ENCODE results near the gene IZUMO2. TPM values are rescaled to one million over a fixed set of nuclear protein-coding genes. Genes with fewer than 3 reads are reported as not detected.

The IZUMO2 gene
- total and polyA plus RNA-seq, 2 donors (not counting 1 experiment from before 2014, with no cell fraction given), result not detected

Other genes starting within 250 kb of the IZUMO2 start
- gene ATF5, start 234.1 kb downstream of the IZUMO2 start, total RNA-seq, result 37.6 and 38.5 TPM in 2 replicates
- gene ATF5, start 234.1 kb downstream of the IZUMO2 start, polyA plus RNA-seq, result 9.0 and 16.0 TPM in 2 replicates
- gene NUP62, start 233.8 kb downstream of the IZUMO2 start, total RNA-seq, result 75.7 and 81.7 TPM in 2 replicates
- gene NUP62, start 233.8 kb downstream of the IZUMO2 start, polyA plus RNA-seq, result 14.9 and 25.2 TPM in 2 replicates
- gene SIGLEC11, start 202.1 kb downstream of the IZUMO2 start, total RNA-seq, result not detected in 2 replicates
- 0.09 and 0.10 TPM in 2 replicates for gene SIGLEC11, start 202.1 kb downstream of the IZUMO2 start, polyA plus RNA-seq
- gene VRK3, start 137.9 kb downstream of the IZUMO2 start, total RNA-seq, result 112 and 123 TPM in 2 replicates
- gene VRK3, start 137.9 kb downstream of the IZUMO2 start, polyA plus RNA-seq, result 44.1 and 58.5 TPM in 2 replicates
- 9.8 and 13.8 TPM in 2 replicates for gene ZNF473, start 137.3 kb downstream of the IZUMO2 start, total RNA-seq
- 5.1 and 5.5 TPM in 2 replicates for gene ZNF473, start 137.3 kb downstream of the IZUMO2 start, polyA plus RNA-seq
- gene MYH14, start 40.3 kb upstream of the IZUMO2 start, total RNA-seq, result not detected in 2 replicates
- not detected in 2 replicates for gene MYH14, start 40.3 kb upstream of the IZUMO2 start, polyA plus RNA-seq
- 23.0 and 24.4 TPM in 2 replicates for gene KCNC3, start 166.1 kb upstream of the IZUMO2 start, total RNA-seq
- 7.5 and 12.3 TPM in 2 replicates for gene KCNC3, start 166.1 kb upstream of the IZUMO2 start, polyA plus RNA-seq
- gene NAPSA, start 202.4 kb upstream of the IZUMO2 start, total RNA-seq, result 3.5 and 4.7 TPM in 2 replicates
- 3.7 and 4.0 TPM in 2 replicates for gene NAPSA, start 202.4 kb upstream of the IZUMO2 start, polyA plus RNA-seq
- gene NR1H2, start 213.2 kb upstream of the IZUMO2 start, total RNA-seq, result 116 and 118 TPM in 2 replicates
- 164 and 359 TPM in 2 replicates for gene NR1H2, start 213.2 kb upstream of the IZUMO2 start, polyA plus RNA-seq
- 43.6 and 52.4 TPM in 2 replicates for gene POLD1, start 221.1 kb upstream of the IZUMO2 start, total RNA-seq
- gene POLD1, start 221.1 kb upstream of the IZUMO2 start, polyA plus RNA-seq, result 62.3 and 65.2 TPM in 2 replicates